ENCODE data around the gene KSR2. TPM values are rescaled to one million over a fixed set of nuclear protein-coding genes. Genes with fewer than 3 reads are reported as not detected.

Gene KSR2
- total RNA-seq, 1 experiment from 2014 or later: 1.3 TPM

GRCh38 chr12:117499759-117500485, 468.9 kb downstream of the KSR2 start:
- Histone ChIP-seq H4K8ac (replicated peaks; ENCODE audit: insufficient read length, low read depth, low read length) (no peak overlapping the region), H3K27me3 (ENCODE audit: insufficient read depth, low read length) (no peaks in the 10 kb centered on the region), H3K9me3 (ENCODE audit: control insufficient read depth, low read depth, low read length) (no peaks in the 10 kb centered on the region), H3K4ac (ENCODE audit: low read depth, low read length) (no peak overlapping the region), H3K23me2 (ENCODE audit: insufficient read length, low read depth, low read length, poor library complexity, severe bottlenecking) (no peaks in the 10 kb centered on the region), H3K56ac (ENCODE audit: insufficient read length, low read depth, low read length) (no peak overlapping the region), H2BK120ac (ENCODE audit: low read depth, low read length, poor library complexity, severe bottlenecking) (no peak overlapping the region), H3K23ac (ENCODE audit: insufficient read length, low read depth, low read length) (no peak overlapping the region), H3T11ph (ENCODE audit: low read length) (no peak overlapping the region), H2BK20ac (ENCODE audit: low read depth, low read length, poor library complexity, severe bottlenecking) (no peak overlapping the region), H3K27ac (ENCODE audit: insufficient read length, low read depth, low read length) (no peak overlapping the region), H3K79me1 (ENCODE audit: insufficient read depth, low read depth, low read length, poor library complexity, severe bottlenecking) (no peaks in the 10 kb centered on the region), H4K20me1 (ENCODE audit: control insufficient read depth, insufficient read depth, insufficient read length) (no peaks in the 10 kb centered on the region), H3K4me2 (ENCODE audit: insufficient read depth, insufficient read length, low read length) (no peak overlapping the region), H3K9ac (ENCODE audit: extremely low read depth, insufficient read length, low read length) (no peak overlapping the region), H3K14ac (ENCODE audit: insufficient read depth, low read length) (no peak overlapping the region), H2BK15ac (ENCODE audit: low read depth, low read length) (no peak overlapping the region), H3K79me2 (ENCODE audit: insufficient read depth, low read length) (no peaks in the 10 kb centered on the region), H3K18ac (ENCODE audit: insufficient read length, low read depth, low read length) (no peak overlapping the region), H4K5ac (ENCODE audit: insufficient read length, low read depth, low read length) (no peak overlapping the region), H2BK12ac (ENCODE audit: insufficient read length, low read depth, low read length) (no peak overlapping the region), H3K4me1 (ENCODE audit: insufficient read depth, low read length) (no peaks in the 10 kb centered on the region; the same call in 1 of the 2 replicates), H4K91ac (ENCODE audit: insufficient read length, low read depth, low read length) (no peak overlapping the region), H2BK5ac (ENCODE audit: insufficient read length, low read length) (no peak overlapping the region), H2AK5ac (ENCODE audit: insufficient read length, low read length) (no peak overlapping the region), H2AFZ (ENCODE audit: low read length) (no peak overlapping the region)
- no peaks in the 10 kb centered on the region; a peak in 1 of 7 replicates for H3K36me3 Mint-ChIP-seq (ENCODE audit: insufficient read depth in 1 of 3, low read depth in 3 of 3)
- no peak for TF ChIP-seq CTCF (conservative IDR thresholded peaks at IDR 0.05)
- no peak for DNase-seq
- H3K4me3 Mint-ChIP-seq: no peak overlapping the region
- H3K27ac Mint-ChIP-seq: no peak overlapping the region
- peaks cover 18 to 20% of the 10 kb centered on the region in 2 experiments for H3K4me1 Mint-ChIP-seq
- no peaks in the 10 kb centered on the region for H3K9me3 Mint-ChIP-seq
- H3K27me3 Mint-ChIP-seq (ENCODE audit: low read depth): no peaks in the 10 kb centered on the region; the same call in 1 of the 2 replicates
- no CpG with 5 or more reads among the region's 8 CpGs for WGBS (ENCODE audit: extremely low coverage, insufficient read length, low lambda C conversion rate)

Measured in H9 (cell line).